Measurements from ENCODE around the gene FARS2.

FARS2 gene

DNA sequence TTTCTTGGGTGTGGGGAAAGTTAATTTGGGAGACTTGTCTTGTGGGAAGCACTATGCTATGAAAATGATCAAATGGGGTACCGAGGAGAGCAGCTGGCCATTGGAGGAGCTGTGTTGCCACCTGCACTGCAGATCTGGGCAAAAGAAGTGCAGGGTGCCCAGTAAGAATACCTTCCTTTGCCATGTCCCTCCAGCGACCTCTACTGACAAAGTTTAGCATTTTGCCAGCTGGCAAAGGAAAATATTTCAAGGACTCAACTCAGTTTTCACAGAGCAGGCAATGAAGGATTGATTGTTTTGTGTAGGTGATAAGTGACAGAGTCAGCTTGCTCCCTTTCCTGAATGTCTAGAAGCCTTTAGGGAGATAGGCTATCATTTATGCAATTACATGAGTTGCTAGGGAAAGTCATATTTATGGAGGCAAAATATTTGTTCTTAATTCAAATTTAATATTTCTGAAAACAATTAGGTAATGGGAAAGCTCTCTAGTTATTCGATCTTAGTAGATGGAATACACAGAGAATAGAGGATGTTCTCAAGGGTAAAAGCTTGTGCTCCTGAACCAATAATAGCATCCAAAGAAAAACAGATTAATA lies 118.4 kb downstream of the FARS2 start:
- DNase-seq (ENCODE audit: low spot score) = peak; percentile 26

GRCh38 chr6:5383856-5384255 lies 122.5 kb downstream of the FARS2 start:
- no peak for DNase-seq (ENCODE audit: low spot score)

DNA sequence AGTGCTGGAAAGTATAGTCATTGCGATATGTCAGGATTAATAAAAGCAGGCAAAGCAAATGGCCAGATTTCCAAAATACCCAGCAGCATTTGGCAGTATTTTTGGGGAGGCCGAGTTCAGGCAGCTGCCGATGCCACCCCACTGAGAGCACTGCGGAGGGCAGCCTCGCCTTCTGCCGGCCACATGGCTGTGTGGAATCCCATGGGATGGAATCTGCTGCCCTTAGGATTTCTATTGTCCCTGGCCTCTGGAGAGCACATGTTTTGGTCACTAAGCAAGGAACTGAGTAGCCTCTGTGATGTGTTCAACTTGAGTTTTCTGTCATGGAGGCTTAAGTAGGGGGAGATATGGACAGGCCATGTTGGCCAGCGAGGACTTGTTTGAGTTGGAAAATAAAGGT lies 123.0 kb downstream of the FARS2 start:
- no peak for DNase-seq (ENCODE audit: low spot score)

DNA sequence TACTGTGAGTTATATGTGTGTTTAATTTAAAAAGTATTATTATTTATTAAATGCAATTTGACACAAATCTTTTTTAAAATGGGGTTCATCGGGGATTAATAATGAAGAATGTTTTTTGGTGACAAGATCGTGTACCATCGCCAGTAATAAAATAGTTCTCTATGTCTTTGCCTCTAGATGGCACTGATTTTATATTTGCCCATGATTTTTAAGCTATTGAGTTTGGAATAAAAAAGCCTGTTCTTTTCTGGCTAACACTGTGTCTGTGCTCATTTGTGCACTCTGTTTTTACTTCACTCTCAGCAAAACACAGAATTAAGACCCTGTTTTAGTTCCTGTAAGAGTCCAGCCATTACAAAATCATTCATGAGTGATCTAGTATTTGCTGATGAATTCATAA lies 127.0 kb downstream of the FARS2 start:
- no peak for DNase-seq (ENCODE audit: low spot score)

DNA sequence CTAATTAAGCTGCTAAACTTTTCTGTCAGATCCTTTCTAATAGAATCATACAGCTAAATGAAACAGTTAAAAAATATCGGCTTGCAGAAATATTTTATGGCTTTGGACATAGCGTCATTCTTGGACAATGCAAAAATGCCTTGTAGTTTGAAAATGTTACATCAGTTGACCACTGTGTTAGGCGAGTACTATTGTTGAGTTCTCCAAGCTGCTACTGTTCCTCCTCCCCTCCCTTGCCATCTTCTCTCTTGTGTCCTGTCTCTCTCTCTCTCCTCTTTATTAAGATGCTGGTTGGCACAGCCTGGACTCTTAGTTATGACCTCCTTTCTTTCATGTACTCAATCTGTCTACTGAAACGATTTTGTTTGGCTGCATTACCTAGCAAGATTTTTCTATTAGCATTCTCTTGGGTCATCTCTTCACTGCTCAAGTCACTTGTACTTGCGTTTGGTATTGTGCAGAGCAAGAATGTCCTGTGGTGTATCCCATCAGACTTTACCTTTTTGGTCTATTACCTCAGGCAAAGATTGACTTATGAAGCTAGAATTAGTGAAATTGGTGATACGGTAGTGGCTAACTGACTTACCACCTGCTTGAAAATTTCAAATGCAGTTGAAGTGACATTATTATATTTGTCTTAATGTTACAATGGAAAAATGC lies 127.9 kb downstream of the FARS2 start:
- DNase-seq (ENCODE audit: low spot score) = no peak

DNA sequence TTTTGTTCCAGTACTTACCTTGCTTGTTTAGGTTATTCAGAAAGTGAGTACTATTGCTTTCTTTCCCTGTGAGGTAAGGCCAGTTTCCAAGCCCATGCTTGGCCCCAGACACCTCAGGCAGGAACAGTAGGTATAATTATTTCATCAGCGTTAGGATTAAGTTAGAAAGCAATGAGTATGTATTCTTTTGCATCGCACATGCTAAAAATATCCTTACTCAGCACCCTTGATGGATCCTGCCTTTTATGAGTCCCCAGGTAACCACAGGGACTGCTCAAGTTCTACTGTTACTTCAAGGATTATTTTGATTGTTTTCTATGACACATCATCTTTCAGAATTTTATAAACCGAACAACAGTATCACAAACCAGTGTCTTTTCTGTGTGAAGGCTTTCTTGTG lies 128.9 kb downstream of the FARS2 start:
- no peak for DNase-seq (ENCODE audit: low spot score)

- no peak for DNase-seq (ENCODE audit: low spot score)
These were observed 133.0 kb downstream of the FARS2 start for GRCh38 chr6:5394280-5394679.

- no peak for DNase-seq (ENCODE audit: low spot score)
These were observed 134.4 kb downstream of the FARS2 start for GRCh38 chr6:5395719-5396118.

- DNase-seq (ENCODE audit: low spot score) = peak; percentile 29
These were observed 137.2 kb downstream of the FARS2 start for GRCh38 chr6:5398530-5398929.

DNA sequence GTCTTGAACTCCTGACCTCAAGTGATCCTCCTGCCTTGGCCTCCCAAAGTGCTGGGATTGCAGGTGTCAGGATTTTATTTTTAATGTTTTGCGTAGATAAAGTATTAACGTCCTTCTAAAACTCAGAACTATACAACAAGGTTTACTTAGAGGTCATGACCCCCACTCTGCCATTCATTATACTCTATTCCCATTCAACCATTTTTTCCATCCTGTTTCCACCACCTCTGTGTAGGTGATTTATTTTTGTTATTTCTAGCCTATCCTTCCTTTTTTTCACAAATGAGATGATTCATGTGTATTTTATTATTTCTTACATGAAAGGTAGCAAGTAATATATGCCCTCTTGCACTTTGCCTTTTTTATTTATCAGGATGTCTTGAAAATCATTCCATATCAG lies 138.1 kb downstream of the FARS2 start:
- DNase-seq (ENCODE audit: low spot score) = no peak

- peak; percentile 20 for DNase-seq (ENCODE audit: low spot score)
These were observed 140.8 kb downstream of the FARS2 start for GRCh38 chr6:5401845-5402738.

DNA sequence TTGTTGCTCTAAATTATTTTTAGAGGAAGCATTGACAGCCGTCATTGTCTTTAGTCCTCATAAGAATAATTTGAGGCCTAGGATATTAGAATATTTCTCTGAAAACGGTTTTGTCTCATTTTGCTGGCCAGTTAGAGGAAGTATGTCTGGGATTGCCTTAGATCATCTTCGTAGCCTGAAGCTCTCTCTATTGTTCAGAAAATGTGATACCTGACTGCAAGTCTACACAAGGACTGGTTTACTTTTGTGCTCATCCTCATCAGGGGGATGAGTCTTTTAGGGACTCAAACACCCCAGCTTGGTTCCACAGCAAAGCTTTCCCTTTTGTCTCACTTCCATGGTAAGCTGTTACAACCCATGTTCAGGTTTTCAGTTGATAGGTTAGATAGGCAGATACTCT lies 141.8 kb downstream of the FARS2 start:
- DNase-seq (ENCODE audit: low spot score) = no peak

- no peak for DNase-seq (ENCODE audit: low spot score)
These were observed 142.3 kb downstream of the FARS2 start for GRCh38 chr6:5403609-5404008.

DNA sequence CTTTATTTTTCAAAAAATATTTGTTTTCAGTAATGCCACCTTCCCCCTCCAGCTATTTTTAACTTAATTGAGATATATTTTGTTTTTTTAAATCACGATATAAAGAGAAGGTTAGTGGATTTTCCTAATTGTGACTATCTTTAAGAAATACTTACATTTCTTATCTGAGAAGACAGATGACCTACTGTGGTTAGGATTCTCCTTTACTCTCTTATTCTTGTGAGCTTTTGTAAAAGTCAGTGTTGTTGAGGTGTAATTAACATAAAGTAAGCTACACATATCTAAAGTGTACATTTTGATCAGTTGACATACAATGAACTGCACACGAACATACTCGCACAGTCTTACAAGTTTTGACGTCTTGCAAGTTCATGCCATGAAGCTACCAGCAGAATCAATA lies 144.7 kb downstream of the FARS2 start:
- DNase-seq (ENCODE audit: low spot score) = no peak

DNA sequence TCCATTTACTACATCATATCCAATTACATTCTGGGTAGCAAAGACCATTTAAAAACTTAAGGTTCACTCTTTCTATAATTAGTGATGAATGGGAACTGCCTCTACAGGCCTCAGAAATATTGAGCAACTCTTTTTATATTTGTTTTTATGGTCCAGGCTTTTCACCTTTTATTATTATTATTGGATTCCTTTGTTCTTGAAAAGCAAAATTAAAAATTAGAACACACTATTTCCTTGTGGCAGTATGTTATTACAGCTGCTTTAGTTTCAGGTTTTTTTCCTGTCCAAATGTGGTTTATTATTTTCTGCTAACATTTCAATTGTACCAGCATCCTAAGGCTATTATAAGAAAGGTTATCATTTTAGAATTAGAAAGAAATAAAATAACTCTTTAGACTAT lies 150.1 kb downstream of the FARS2 start:
- DNase-seq (ENCODE audit: low spot score) = no peak

DNA sequence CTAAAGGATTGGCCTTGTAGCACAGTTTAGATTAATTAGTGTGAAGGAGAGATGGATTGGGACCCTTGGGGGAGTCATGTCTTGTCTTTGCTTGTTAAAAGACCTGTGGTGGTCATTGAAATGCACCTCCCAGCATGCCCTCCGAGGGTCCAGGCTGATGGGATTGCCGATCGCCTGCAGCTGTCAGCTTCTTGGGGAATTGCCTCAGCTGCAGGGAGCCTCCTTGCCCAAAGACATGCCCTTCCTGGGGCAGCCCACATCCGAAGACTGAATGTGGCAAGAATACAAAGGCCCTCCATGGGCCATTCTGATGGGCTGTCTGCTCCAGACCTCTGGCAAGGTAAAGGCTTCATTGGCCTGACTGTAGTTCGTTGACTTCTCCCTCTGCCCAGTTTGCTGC lies 150.7 kb downstream of the FARS2 start:
- DNase-seq (ENCODE audit: low spot score) = no peak

DNA sequence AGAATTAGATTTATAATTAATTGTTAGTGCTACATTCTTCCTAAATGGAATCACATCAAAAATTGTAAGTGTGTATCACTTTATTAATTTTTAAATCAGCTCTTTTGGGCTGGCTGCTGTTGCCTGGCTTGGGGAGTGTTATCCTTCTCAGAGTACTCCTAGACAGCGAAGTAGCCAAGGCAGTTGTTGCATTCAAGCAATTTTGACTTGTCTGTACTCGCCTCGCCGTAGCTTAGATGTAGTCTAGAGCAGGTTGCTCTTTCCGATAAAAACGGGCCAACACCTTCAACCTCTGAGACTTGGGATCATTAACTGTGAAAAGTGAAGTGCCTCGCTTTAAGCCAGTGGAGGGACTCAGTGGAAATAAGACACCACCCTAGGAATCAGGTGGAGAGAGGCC lies 151.3 kb downstream of the FARS2 start:
- DNase-seq (ENCODE audit: low spot score) = no peak

DNA sequence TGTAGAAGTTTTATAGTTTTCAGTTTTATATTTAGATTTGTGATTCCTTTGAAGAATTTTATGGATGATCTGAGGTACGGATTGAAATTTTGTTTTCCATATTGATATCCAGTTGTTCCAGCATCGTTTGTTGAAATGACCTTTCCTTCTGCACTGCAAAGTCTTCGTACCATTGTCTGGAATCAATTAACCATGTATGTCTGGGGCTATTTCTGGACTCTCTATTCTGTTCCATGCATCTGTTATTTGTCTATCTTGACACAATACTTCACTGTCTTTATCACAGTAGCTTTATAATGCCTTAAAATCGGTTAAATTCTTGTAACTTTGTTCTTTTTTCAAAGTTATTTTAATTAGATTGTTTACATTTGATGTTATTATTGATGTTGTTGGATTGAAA lies 154.9 kb downstream of the FARS2 start:
- DNase-seq (ENCODE audit: low spot score) = no peak

GRCh38 chr6:5422321-5422915 lies 161.1 kb downstream of the FARS2 start:
- no peak for DNase-seq (ENCODE audit: low spot score)

GRCh38 chr6:5423251-5423650 lies 161.9 kb downstream of the FARS2 start:
- no peak for DNase-seq (ENCODE audit: low spot score)

- no peak for DNase-seq (ENCODE audit: low spot score)
These were observed 163.4 kb downstream of the FARS2 start for GRCh38 chr6:5424726-5425125.

- DNase-seq (ENCODE audit: low spot score) = no peak
These were observed 164.0 kb downstream of the FARS2 start for GRCh38 chr6:5425267-5425666.

DNA sequence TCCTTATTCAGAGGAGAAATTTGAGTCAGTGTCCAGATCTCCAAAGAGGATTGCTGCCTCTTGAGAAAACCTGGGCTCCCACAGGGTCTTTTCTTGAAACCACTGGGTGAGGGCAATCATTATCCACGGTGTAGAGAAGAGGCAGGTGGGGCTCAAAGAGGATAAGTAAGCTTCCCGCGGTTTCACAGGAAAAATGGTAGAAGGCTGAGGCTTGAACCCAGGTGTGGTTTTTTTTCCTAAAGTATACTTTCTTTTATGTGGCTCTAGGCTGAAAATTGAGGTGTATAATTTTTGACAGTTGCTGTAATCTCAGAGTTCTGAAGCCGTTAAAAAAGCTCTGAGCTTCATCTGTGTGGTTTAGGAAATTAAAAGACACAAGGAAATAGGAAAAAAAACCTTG lies 164.5 kb downstream of the FARS2 start:
- no peak for DNase-seq (ENCODE audit: low spot score)

All from hematopoietic multipotent progenitor cell treated with erythropoietin and hydrocortisone succinate and interleukin-3 and kit ligand, for 17 days (in vitro differentiated cells).